Omental fat pad (tissue), 4 donors: ENCODE data around the gene RAB11FIP4. TPM values are rescaled to one million over a fixed set of nuclear protein-coding genes. Genes with fewer than 3 reads are reported as not detected.

Experiments
- ATAC-seq: fragments of 150-250 bp; one replicate; pipeline ENCODE4 v1.9.1; 2016; ENCODE audit warnings: mild to moderate bottlenecking, moderate library complexity; ENCODE audit not compliant: low FRiP score
- DNase-seq: peaks from one replicate; pipeline ENCODE4 v3.0.0-alpha.2; 2019; ENCODE audit warnings: low spot score
- total RNA-seq, 4 donors: library from RNA; depleted of rRNA; stranded (reverse); fragments of >200 nt; gene quantifications; one replicate each; pipeline ENCODE4 v1.1.0, GENCODE V29; 2016
- TF ChIP-seq, protein P1 (sequence below), 3 donors: fragments of 450-650 bp; IDR thresholded peaks; one replicate each; pipeline ENCODE4 v1.5.1; 2016 to 2017; ENCODE audit warnings: antibody characterized with exemption in 3 of 3, mild to moderate bottlenecking in 3 of 3, moderate library complexity in 2 of 3

Gene RAB11FIP4
- total RNA-seq, 4 donors from 2014 or later: 2.8 to 12.0 (median 5.7) TPM

- no peak for ATAC-seq
- TF ChIP-seq, protein P1, sequence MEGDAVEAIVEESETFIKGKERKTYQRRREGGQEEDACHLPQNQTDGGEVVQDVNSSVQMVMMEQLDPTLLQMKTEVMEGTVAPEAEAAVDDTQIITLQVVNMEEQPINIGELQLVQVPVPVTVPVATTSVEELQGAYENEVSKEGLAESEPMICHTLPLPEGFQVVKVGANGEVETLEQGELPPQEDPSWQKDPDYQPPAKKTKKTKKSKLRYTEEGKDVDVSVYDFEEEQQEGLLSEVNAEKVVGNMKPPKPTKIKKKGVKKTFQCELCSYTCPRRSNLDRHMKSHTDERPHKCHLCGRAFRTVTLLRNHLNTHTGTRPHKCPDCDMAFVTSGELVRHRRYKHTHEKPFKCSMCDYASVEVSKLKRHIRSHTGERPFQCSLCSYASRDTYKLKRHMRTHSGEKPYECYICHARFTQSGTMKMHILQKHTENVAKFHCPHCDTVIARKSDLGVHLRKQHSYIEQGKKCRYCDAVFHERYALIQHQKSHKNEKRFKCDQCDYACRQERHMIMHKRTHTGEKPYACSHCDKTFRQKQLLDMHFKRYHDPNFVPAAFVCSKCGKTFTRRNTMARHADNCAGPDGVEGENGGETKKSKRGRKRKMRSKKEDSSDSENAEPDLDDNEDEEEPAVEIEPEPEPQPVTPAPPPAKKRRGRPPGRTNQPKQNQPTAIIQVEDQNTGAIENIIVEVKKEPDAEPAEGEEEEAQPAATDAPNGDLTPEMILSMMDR (IDR thresholded peaks at IDR 0.05): no peak
- no peak for DNase-seq
Measured at GRCh38 chr17:31387438-31387837, 4.0 kb upstream of the RAB11FIP4 start.

GRCh38 chr17:31388351-31388750 is 3.1 kb upstream of the RAB11FIP4 start:
- TF ChIP-seq, protein P1 (IDR thresholded peaks at IDR 0.05): no peak
- DNase-seq (no peak), ATAC-seq (no peak)

DNA sequence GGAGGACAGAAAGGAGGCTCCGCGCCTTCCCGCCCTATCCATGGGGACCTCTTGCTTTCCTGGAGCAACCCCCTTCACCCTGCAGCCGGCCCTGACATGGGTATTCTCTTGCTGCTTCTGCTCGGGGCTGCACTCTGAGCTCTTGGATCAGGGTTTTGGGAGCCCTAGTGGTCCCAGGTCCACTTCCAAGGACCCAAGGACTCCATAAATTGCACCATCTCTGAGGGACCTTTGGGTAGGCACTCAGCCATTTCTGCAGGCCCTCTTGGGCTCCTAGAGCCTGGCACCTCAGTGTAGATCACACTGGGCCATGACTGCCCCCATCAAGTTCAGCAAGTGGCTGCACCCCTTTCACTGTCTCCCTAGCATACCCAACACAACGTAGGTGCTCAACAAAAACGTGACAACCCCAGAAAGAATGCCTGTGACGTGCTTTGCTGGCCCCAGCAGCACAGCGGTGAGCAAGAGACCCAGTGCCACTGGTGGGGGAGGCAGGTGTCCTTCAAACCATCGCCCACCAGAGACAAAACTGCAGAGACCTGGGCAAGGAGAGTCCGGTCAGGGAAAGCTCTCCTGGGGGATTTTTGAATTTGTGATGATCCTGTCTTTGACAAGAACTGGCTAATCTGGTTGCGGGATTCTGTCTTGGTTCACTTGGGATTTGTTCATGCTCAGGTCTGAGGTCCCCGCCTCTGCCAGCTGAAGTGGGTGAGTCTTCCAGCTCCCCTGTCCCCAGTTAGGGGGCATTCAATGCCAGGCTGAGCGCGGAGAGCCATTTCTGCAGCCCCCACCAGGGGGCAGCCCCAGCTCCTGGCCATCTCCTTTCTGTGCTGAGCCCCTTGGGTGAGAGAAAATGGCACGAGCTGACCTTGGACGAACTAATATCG is 2.5 kb upstream of the RAB11FIP4 start:
- DNase-seq: no peak
- ATAC-seq: no peak
- TF ChIP-seq, protein P1 (IDR thresholded peaks at IDR 0.05): peak in 1 of 3 donors; percentile 4

GRCh38 chr17:31389657-31390381 is 1.7 kb upstream of the RAB11FIP4 start:
- DNase-seq: no peak
- TF ChIP-seq, protein P1 (IDR thresholded peaks at IDR 0.05): no peak
- no peak for ATAC-seq

DNA sequence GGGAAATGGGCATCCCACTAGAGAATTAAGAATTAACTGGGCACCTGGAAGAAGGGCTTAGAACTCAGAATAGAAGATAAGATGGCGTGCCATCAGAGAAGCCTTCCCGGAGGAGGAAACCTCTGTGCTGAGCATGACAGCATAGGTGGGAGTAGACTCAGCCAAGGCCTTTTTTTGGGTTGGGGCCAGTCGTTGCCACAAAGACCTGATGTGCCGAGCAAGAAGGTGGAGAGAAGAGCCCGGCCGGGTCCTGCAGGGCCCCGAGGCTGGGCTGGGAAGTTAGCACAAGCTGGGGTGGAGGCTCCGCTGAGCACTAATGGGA is 1.1 kb upstream of the RAB11FIP4 start:
- TF ChIP-seq, protein P1 (IDR thresholded peaks at IDR 0.05): no peak
- no peak for DNase-seq

DNA sequence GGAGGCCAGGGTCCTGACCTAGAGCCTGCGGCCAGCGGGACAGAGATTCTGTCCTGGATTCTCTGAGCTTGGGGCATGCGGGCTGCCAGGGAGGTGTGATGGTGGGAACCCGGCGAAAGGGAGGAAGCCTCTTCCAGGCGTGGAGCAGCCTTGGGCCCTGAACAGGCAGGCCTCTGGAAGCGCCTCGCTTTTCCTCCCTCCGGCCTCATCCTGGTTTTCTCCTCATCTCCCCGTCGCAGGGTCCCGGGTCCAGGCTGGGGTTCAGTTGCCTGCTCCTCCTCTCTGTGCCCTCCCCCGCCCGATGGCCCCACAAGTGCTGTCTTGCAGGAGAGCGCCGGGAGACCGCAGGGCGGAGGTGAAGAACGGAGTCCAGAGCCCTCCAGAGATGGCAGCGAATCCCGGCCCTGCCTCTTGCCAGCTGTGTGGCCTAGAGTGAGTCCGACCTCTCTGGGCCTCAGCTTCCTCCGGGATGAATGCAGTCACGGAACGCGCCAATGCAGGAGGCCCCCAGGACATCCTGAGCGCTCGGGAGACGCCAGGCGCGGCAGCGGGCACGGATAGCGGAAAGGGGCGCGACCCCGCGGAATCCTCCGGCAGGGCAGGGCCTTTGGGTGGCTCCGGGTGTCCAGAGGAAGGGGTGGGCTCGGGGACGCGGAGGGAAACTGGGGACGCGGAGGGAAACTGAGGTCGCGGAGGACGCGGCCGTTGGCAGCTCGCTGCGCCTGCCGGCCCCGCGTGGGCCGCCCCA is 553 bp upstream of the RAB11FIP4 start:
- no peak for DNase-seq
- TF ChIP-seq, protein P1 (IDR thresholded peaks at IDR 0.05): no peak
- ATAC-seq: no peak

More for the DNA sequence above, 1.1 kb upstream of the RAB11FIP4 start:
- ATAC-seq: no peak
